Left ventricle myocardium inferior (tissue), 1 donor: ENCODE measurements around the gene TECTA. TPM values are rescaled to one million over a fixed set of nuclear protein-coding genes. Genes with fewer than 3 reads are reported as not detected.
A peak's percentile ranks its signal among the peaks of the same experiment; 100 is the strongest.

ENCODE experiments used
- DNase-seq: peaks from one replicate; pipeline ENCODE4 v3.0.0-alpha.2; 2020
- H3K27ac ChIP-seq: fragments of 200-600 bp; replicated peaks from 2 replicates; pipeline ENCODE4 v1.8.0; 2021
- H3K27me3 ChIP-seq: fragments of 200-600 bp; 2 replicates; pipeline ENCODE4 v1.8.0; 2021; ENCODE audit warnings: low read depth
- H3K36me3 ChIP-seq: fragments of 200-600 bp; 2 replicates; pipeline ENCODE4 v1.8.0; 2021
- H3K4me1 ChIP-seq: fragments of 200-600 bp; 2 replicates; pipeline ENCODE4 v1.8.0; 2021
- H3K4me3 ChIP-seq: fragments of 200-600 bp; 2 replicates; pipeline ENCODE4 v1.8.0; 2021; ENCODE audit warnings: mild to moderate bottlenecking, moderate library complexity
- H3K9me3 ChIP-seq: fragments of 200-600 bp; replicated peaks from 2 replicates; pipeline ENCODE4 v1.8.0; 2021
- CTCF ChIP-seq: fragments of 200-600 bp; IDR thresholded peaks from 2 replicates; pipeline ENCODE4 v1.8.0; 2021; ENCODE audit warnings: antibody characterized with exemption, mild to moderate bottlenecking, borderline replicate concordance
- intact Hi-C: fragments of 100-400 bp; cut with micrococcal nuclease; formaldehyde crosslinking; loops from one replicate; pipeline ENCODE4 v1.11.0; 2022
- total RNA-seq: library from RNA; stranded (reverse); fragmentation: NEBNext Ultra II Directional; extraction: Animal tissue kit (Norgen Biotek cat#: 25700); gene quantifications from one replicate; pipeline ENCODE4 v1.2.1, GENCODE V29; 2021
- donor health status: DM: no; HTN: yes; CAD: no; lungs with severe emphysema.

The TECTA gene
- total RNA-seq, 1 donor from 2014 or later = 1.1 TPM

GRCh38 chr11:121058941-121059340 is 42.1 kb upstream of the TECTA start:
- H3K4me1 ChIP-seq = no peaks in the 10 kb centered on the region
- H3K27ac ChIP-seq = no peak overlapping the region
- H3K36me3 ChIP-seq = peaks cover 89% of the 10 kb centered on the region
- H3K9me3 ChIP-seq = no peaks in the 10 kb centered on the region
- no peak for DNase-seq
- TF ChIP-seq CTCF = no peak
- no peaks in the 10 kb centered on the region for H3K27me3 ChIP-seq
- H3K4me3 ChIP-seq = no peak overlapping the region
- intact Hi-C loops = no loop called here

- TF ChIP-seq CTCF = no peak
- H3K4me1 ChIP-seq = no peaks in the 10 kb centered on the region
- no peak overlapping the region for H3K27ac ChIP-seq
- intact Hi-C loops = no loop called here
- no peaks in the 10 kb centered on the region for H3K27me3 ChIP-seq
- H3K36me3 ChIP-seq = peaks cover 87% of the 10 kb centered on the region
- no peak for DNase-seq
- H3K9me3 ChIP-seq = no peaks in the 10 kb centered on the region
- no peak overlapping the region for H3K4me3 ChIP-seq
Observed at GRCh38 chr11:121059605-121060004, 41.4 kb upstream of the TECTA start.

GRCh38 chr11:121063728-121064127 is 37.3 kb upstream of the TECTA start:
- intact Hi-C loops = no loop called here
- peaks cover 82% of the 10 kb centered on the region for H3K36me3 ChIP-seq

GRCh38 chr11:121066623-121067022 is 34.4 kb upstream of the TECTA start:
- intact Hi-C loops = no loop called here
- H3K27ac ChIP-seq = no peak overlapping the region
- H3K4me1 ChIP-seq = peaks cover 9% of the 10 kb centered on the region
- no peak overlapping the region for H3K4me3 ChIP-seq
- peaks cover 69% of the 10 kb centered on the region for H3K36me3 ChIP-seq
- H3K27me3 ChIP-seq = no peaks in the 10 kb centered on the region
- peaks cover 3% of the 10 kb centered on the region for H3K9me3 ChIP-seq
- no peak for DNase-seq
- TF ChIP-seq CTCF = no peak

More at GRCh38 chr11:121063728-121064127, 37.3 kb upstream of the TECTA start:
- Histone ChIP-seq H3K27ac (no peak overlapping the region), H3K4me3 (no peak overlapping the region), H3K27me3 (no peaks in the 10 kb centered on the region), H3K9me3 (no peaks in the 10 kb centered on the region), H3K4me1 (no peaks in the 10 kb centered on the region)
- DNase-seq = no peak
- TF ChIP-seq CTCF = peak; percentile 52

GRCh38 chr11:121067026-121067425 is 34.0 kb upstream of the TECTA start:
- no peak for TF ChIP-seq CTCF
- Histone ChIP-seq H3K27me3 (no peaks in the 10 kb centered on the region), H3K36me3 (peaks cover 68% of the 10 kb centered on the region), H3K4me1 (peaks cover 13% of the 10 kb centered on the region), H3K9me3 (peaks cover 3% of the 10 kb centered on the region), H3K27ac (no peak overlapping the region), H3K4me3 (no peak overlapping the region)
- intact Hi-C loops = no loop called here
- no peak for DNase-seq

- Histone ChIP-seq H3K36me3 (peaks cover 67% of the 10 kb centered on the region), H3K27ac (no peak overlapping the region), H3K9me3 (peaks cover 3% of the 10 kb centered on the region), H3K4me1 (peaks cover 17% of the 10 kb centered on the region), H3K4me3 (no peak overlapping the region), H3K27me3 (no peaks in the 10 kb centered on the region)
- no peak for TF ChIP-seq CTCF
- intact Hi-C loops = no loop called here
- DNase-seq = no peak
Observed at GRCh38 chr11:121067453-121067852, 33.6 kb upstream of the TECTA start.
